Measurements from ENCODE around the gene SAMD15. TPM values are rescaled to one million over a fixed set of nuclear protein-coding genes. Genes with fewer than 3 reads are reported as not detected.
A peak's percentile ranks its signal among the peaks of the same experiment; 100 is the strongest.
"Not testable (repeated sequence)": the region's sequence is repeated elsewhere in the genome, so short reads cannot be mapped to it uniquely, and the experiment has no call there.

Gene SAMD15
- 0.77 TPM for total RNA-seq
- long read RNA-seq = 0 reads

GRCh38 chr14:77376771-77377501 lies at the start of gene SAMD15, which contains the start of gene TMED8:
Gene SAMD15 (plus strand): TSS chr14:77377379. CDS start chr14:77377419, 40 bp downstream.
Gene TMED8 (minus strand): TSS chr14:77377094. CDS start chr14:77377053, 41 bp downstream.
- DNase-seq (peak; percentile 94), ATAC-seq (peak; percentile 99)
- intact Hi-C loops (cut with micrococcal nuclease) = no loop called here

GRCh38 chr14:77329872-77330271 lies 47.3 kb upstream of the SAMD15 start:
- DNase-seq = no peak
- ATAC-seq = no peak
- intact Hi-C loops (cut with micrococcal nuclease) = no loop called here

GRCh38 chr14:77335576-77335975 lies 41.6 kb upstream of the SAMD15 start:
- DNase-seq = no peak
- ATAC-seq = no peak
- intact Hi-C loops (cut with micrococcal nuclease) = no loop called here

GRCh38 chr14:77337255-77337654 lies 39.9 kb upstream of the SAMD15 start:
- DNase-seq; intact Hi-C loops (cut with micrococcal nuclease); ATAC-seq: not testable (repeated sequence)

GRCh38 chr14:77337880-77338279 lies 39.3 kb upstream of the SAMD15 start:
- no peak for ATAC-seq
- intact Hi-C loops (cut with micrococcal nuclease) = no loop called here

GRCh38 chr14:77338302-77338701 lies 38.9 kb upstream of the SAMD15 start:
- ATAC-seq (no peak), DNase-seq (no peak)
- intact Hi-C loops (cut with micrococcal nuclease) = no loop called here

More at GRCh38 chr14:77337880-77338279, 39.3 kb upstream of the SAMD15 start:
- DNase-seq = no peak

- intact Hi-C loops (cut with micrococcal nuclease) = no loop called here
- DNase-seq = no peak
- no peak for ATAC-seq
These were observed 37.8 kb upstream of the SAMD15 start for GRCh38 chr14:77339407-77339806.

- DNase-seq (no peak), ATAC-seq (no peak)
- intact Hi-C loops (cut with micrococcal nuclease) = no loop called here
These were observed 36.8 kb upstream of the SAMD15 start for GRCh38 chr14:77340389-77340788.

- intact Hi-C loops (cut with micrococcal nuclease) = no loop called here
These were observed 34.3 kb upstream of the SAMD15 start for GRCh38 chr14:77342726-77343397.

GRCh38 chr14:77343662-77344061 lies 33.5 kb upstream of the SAMD15 start:
- DNase-seq (no peak), ATAC-seq (no peak)
- intact Hi-C loops (cut with micrococcal nuclease) = no loop called here

More at GRCh38 chr14:77342726-77343397, 34.3 kb upstream of the SAMD15 start:
- ATAC-seq = no peak
- no peak for DNase-seq

GRCh38 chr14:77344377-77344996 lies 32.7 kb upstream of the SAMD15 start:
- intact Hi-C loops (cut with micrococcal nuclease) = no loop called here

GRCh38 chr14:77346495-77346894 lies 30.7 kb upstream of the SAMD15 start:
- ATAC-seq (no peak), DNase-seq (no peak)
- intact Hi-C loops (cut with micrococcal nuclease) = no loop called here

More at GRCh38 chr14:77344377-77344996, 32.7 kb upstream of the SAMD15 start:
- no peak for ATAC-seq
- no peak for DNase-seq

GRCh38 chr14:77347751-77348150 lies 29.4 kb upstream of the SAMD15 start:
- intact Hi-C loops (cut with micrococcal nuclease) = no loop called here
- DNase-seq (no peak), ATAC-seq (no peak)

- DNase-seq (no peak), ATAC-seq (no peak)
- intact Hi-C loops (cut with micrococcal nuclease) = no loop called here
These were observed 23.6 kb upstream of the SAMD15 start for GRCh38 chr14:77353469-77354141.

- intact Hi-C loops (cut with micrococcal nuclease) = no loop called here
- DNase-seq (no peak), ATAC-seq (no peak)
These were observed 21.4 kb upstream of the SAMD15 start for GRCh38 chr14:77355811-77356210.

GRCh38 chr14:77356899-77357298 lies 20.3 kb upstream of the SAMD15 start:
- intact Hi-C loops (cut with micrococcal nuclease) = no loop called here

GRCh38 chr14:77359626-77360025 lies 17.6 kb upstream of the SAMD15 start:
- no peak for ATAC-seq
- intact Hi-C loops (cut with micrococcal nuclease) = no loop called here
- DNase-seq = no peak

More at GRCh38 chr14:77356899-77357298, 20.3 kb upstream of the SAMD15 start:
- no peak for DNase-seq
- no peak for ATAC-seq

- intact Hi-C loops (cut with micrococcal nuclease) = no loop called here
- no peak for ATAC-seq
These were observed 13.0 kb upstream of the SAMD15 start for GRCh38 chr14:77364146-77364545.

GRCh38 chr14:77369285-77369684 lies 7.9 kb upstream of the SAMD15 start:
- ATAC-seq (no peak), DNase-seq (no peak)
- intact Hi-C loops (cut with micrococcal nuclease) = no loop called here

More at GRCh38 chr14:77364146-77364545, 13.0 kb upstream of the SAMD15 start:
- DNase-seq = no peak
